Epithelial cell of proximal tubule (primary cell): ENCODE data around the gene PSMG1. TPM values are rescaled to one million over a fixed set of nuclear protein-coding genes. Genes with fewer than 3 reads are reported as not detected.

Experiments used
- DNase-seq: peaks from one replicate; pipeline ENCODE4 v3.0.0-alpha.2; 2011; ENCODE audit warnings: low read depth
- H3K4me3 ChIP-seq: 2 replicates; pipeline ENCODE4 v1.5.1; 2011; ENCODE audit warnings: low read depth, mild to moderate bottlenecking, low read length
- total RNA-seq: library from RNA; depleted of rRNA; stranded (reverse); fragments of >200 nt; gene quantifications from 2 replicates; pipeline ENCODE4 v1.2.3, GENCODE V29; 2015
- TF ChIP-seq, protein P1 (sequence below): conservative IDR thresholded peaks from 2 replicates; pipeline ENCODE4 v1.5.1; 2012; ENCODE audit warnings: low read depth, mild to moderate bottlenecking, low read length

Gene PSMG1
- total RNA-seq, 1 donor from 2014 or later: 47.1 TPM

- TF ChIP-seq, protein P1, sequence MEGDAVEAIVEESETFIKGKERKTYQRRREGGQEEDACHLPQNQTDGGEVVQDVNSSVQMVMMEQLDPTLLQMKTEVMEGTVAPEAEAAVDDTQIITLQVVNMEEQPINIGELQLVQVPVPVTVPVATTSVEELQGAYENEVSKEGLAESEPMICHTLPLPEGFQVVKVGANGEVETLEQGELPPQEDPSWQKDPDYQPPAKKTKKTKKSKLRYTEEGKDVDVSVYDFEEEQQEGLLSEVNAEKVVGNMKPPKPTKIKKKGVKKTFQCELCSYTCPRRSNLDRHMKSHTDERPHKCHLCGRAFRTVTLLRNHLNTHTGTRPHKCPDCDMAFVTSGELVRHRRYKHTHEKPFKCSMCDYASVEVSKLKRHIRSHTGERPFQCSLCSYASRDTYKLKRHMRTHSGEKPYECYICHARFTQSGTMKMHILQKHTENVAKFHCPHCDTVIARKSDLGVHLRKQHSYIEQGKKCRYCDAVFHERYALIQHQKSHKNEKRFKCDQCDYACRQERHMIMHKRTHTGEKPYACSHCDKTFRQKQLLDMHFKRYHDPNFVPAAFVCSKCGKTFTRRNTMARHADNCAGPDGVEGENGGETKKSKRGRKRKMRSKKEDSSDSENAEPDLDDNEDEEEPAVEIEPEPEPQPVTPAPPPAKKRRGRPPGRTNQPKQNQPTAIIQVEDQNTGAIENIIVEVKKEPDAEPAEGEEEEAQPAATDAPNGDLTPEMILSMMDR: no peak
- no peak for DNase-seq
- peak overlapping the region; percentile 68 for H3K4me3 ChIP-seq
Observed at GRCh38 chr21:39182016-39182415, 1.2 kb downstream of the PSMG1 start.

- TF ChIP-seq, protein P1: no peak
- DNase-seq: no peak
- H3K4me3 ChIP-seq: no peak overlapping the region
Observed at GRCh38 chr21:39181205-39181818, 1.9 kb downstream of the PSMG1 start.

- H3K4me3 ChIP-seq: no peak overlapping the region
- DNase-seq: no peak
- TF ChIP-seq, protein P1: peak; percentile 41
Observed at GRCh38 chr21:39180429-39181019, 2.7 kb downstream of the PSMG1 start.

DNA sequence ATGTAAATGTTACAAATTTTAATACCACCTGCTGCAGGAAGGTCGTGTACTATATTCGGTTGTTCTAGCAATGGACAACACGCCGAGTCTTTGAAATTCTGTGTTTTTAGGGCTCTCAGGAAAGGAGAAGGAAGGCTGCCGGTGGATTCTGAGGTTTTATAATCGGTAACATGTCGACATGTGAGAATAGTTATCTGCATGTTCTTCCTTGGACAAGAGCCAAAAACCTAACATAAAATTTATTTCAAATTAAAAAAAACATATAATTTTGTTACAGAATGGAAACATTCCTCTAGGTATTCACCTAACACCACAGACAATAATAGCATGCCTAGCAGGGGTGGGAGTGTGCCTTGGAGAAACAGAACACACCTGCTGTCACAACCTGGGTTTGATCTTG is 4.8 kb downstream of the PSMG1 start:
- no peak for DNase-seq
- TF ChIP-seq, protein P1: no peak
- H3K4me3 ChIP-seq: no peak overlapping the region

GRCh38 chr21:39176271-39176709 is 7.0 kb downstream of the PSMG1 start:
- no peak overlapping the region for H3K4me3 ChIP-seq
- no peak for DNase-seq
- TF ChIP-seq, protein P1: no peak

DNA sequence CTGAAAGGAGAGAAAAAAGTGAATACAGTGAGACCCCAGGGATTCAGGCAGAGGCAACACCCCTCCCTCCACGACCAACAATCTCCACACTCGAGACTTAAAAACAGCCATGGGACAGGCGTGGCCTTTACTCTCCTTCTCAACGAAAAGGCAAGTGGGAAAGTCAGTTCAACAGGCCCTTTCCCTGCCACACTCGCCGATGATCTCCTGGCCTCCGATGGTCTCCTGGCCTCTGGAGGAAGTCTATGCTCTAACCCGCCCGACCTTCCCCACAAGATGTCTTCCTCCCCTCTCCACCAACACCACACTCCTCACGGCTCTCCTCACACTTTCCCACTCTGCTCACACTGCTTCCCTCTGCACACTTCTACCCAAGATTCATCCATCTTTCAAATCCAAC is 7.6 kb downstream of the PSMG1 start:
- no peak for DNase-seq
- no peak overlapping the region for H3K4me3 ChIP-seq
- TF ChIP-seq, protein P1: no peak

DNA sequence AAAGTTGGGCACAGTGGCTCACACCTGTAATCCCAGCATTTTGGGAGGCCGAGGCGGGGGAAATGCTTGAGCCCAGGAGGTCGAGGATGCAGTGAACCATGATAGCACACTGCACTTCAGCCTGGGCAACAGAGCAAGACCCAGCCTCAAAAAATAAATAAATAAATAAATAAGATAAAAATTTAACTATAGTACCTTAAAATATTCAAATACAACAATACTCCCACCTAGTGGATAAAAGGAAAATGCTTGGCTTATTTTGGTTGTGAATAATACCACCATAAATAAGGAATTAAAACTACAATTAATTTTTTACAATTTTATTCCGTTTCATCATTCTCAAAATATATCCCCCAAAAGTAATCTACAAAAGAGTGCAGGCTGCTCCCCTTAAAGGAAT is 8.1 kb downstream of the PSMG1 start:
- TF ChIP-seq, protein P1: peak; percentile 41
- DNase-seq: no peak
- no peak overlapping the region for H3K4me3 ChIP-seq
